Panc1 (cell line): ENCODE measurements around the gene FAM50B. TPM values are rescaled to one million over a fixed set of nuclear protein-coding genes. Genes with fewer than 3 reads are reported as not detected.

ENCODE experiments used
- ATAC-seq: fragments of 200-7000 bp; cut with Tn5 transposase; 2 replicates; pipeline ENCODE4 v1.9.1; 2020; ENCODE audit warnings: mild to moderate bottlenecking, moderate library complexity
- BruUV-seq: library from RNA; stranded (reverse); fragments of 400-500 nt; replicated peaks from 2 replicates; lab custom pipeline; 2021; lab: Mats Ljungman, UMichigan
- CTCF ChIA-PET: fragments of 300-600 bp; sonication (Branson Sonifier 250); formaldehyde crosslinking; loops from one replicate; lab custom pipeline; 2022; ENCODE audit warnings: antibody characterized with exemption; lab: Charles Lee
- POLR2A ChIA-PET: fragments of 300-600 bp; sonication (Branson Sonifier 250); formaldehyde crosslinking; loops from one replicate; lab custom pipeline; 2022; ENCODE audit warnings: antibody characterized with exemption; lab: Charles Lee
- DNase-seq: peaks from one replicate; pipeline ENCODE4 v3.0.0-alpha.2; 2010; ENCODE audit warnings: low read depth, low spot score
- H3K27ac ChIP-seq: 2 replicates; pipeline ENCODE4 v1.5.1; 2011; ENCODE audit warnings: mild to moderate bottlenecking, low read length, inconsistent platforms
- H3K27me3 ChIP-seq: fragments of 200-500 bp; sonication (Bioruptor generic); 2 replicates; pipeline ENCODE4 v1.6.0; 2014; ENCODE audit warnings: low read length, inconsistent platforms; ENCODE audit not compliant: control insufficient read depth, insufficient read depth
- H3K36me3 ChIP-seq: fragments of 200-500 bp; sonication (Bioruptor generic); 2 replicates; pipeline ENCODE4 v1.5.1; 2014; ENCODE audit warnings: inconsistent platforms, mild to moderate bottlenecking, low read length, moderate library complexity; ENCODE audit not compliant: control insufficient read depth, insufficient read depth
- H3K4me1 ChIP-seq: 2 replicates; pipeline ENCODE4 v1.5.1; 2011; ENCODE audit warnings: inconsistent platforms, mild to moderate bottlenecking, low read length, moderate library complexity; ENCODE audit not compliant: control insufficient read depth, insufficient read depth
- H3K4me3 ChIP-seq, 2 experiments: 2 replicates each; pipeline ENCODE4 v1.5.1; 2011 to 2012; ENCODE audit warnings: low read depth in 2 of 2, low read length in 2 of 2, mild to moderate bottlenecking in 2 of 2, inconsistent platforms in 1 of 2, moderate library complexity in 1 of 2
- H3K9me3 ChIP-seq: fragments of 200-500 bp; sonication (Bioruptor generic); 2 replicates; pipeline ENCODE4 v1.5.1; 2014; ENCODE audit warnings: low read depth, mild to moderate bottlenecking, inconsistent platforms, low read length, moderate library complexity; ENCODE audit not compliant: control insufficient read depth, insufficient read depth
- POLR2AphosphoS5 ChIP-seq: IDR thresholded peaks from 2 replicates; pipeline ENCODE4 v1.6.1; 2012; ENCODE audit warnings: mild to moderate bottlenecking, low read depth, low read length, moderate library complexity
- SIN3A ChIP-seq: IDR thresholded peaks from 2 replicates; pipeline ENCODE4 v1.6.1; 2012; ENCODE audit warnings: low read depth, mild to moderate bottlenecking, low read length, moderate library complexity, borderline replicate concordance; ENCODE audit not compliant: insufficient read depth
- TCF7L2 ChIP-seq: IDR thresholded peaks from 2 replicates; pipeline ENCODE4 v1.6.1; 2011; ENCODE audit warnings: mild to moderate bottlenecking, low read depth, low read length, inconsistent platforms
- in situ Hi-C: cut with HindIII; loops from 2 replicates; pipeline ENCODE4 v1.10.0; 2016; ENCODE audit warnings: low sequenced_read_pairs, low pct_unique_long_range_greater_than_20kb
- intact Hi-C: fragments of 100-400 bp; cut with micrococcal nuclease; formaldehyde crosslinking; loops from one replicate; pipeline ENCODE4 v1.10.0; 2022; ENCODE audit not compliant: unreplicated experiment
- total RNA-seq: library from RNA; stranded (reverse); gene quantifications from one replicate; pipeline ENCODE4 v1.2.1, GENCODE V29; 2021; ENCODE audit not compliant: unreplicated experiment
- TF ChIP-seq, protein P1 (sequence below): fragments of 450-650 bp; IDR thresholded peaks from 2 replicates; pipeline ENCODE4 v1.5.1; 2017; ENCODE audit warnings: mild to moderate bottlenecking
- TF ChIP-seq, protein P2 (sequence below), 2 experiments: IDR thresholded peaks; 2 replicates each; pipeline ENCODE4 v1.6.1; 2011 to 2012; ENCODE audit warnings: low read depth in 2 of 2, control low read depth in 1 of 2, low read length in 1 of 2, mild to moderate bottlenecking in 1 of 2, moderate library complexity in 1 of 2; ENCODE audit not compliant: insufficient read depth in 1 of 2

Gene FAM50B
- total RNA-seq, 1 experiment from 2014 or later: not detected

GRCh38 chr6:3819161-3820110 is 29.7 kb upstream of the FAM50B start:
- CTCF ChIA-PET: no interaction called here
- peaks cover 8% of the 10 kb centered on the region for H3K4me1 ChIP-seq
- TF ChIP-seq POLR2AphosphoS5 (no peak), SIN3A (no peak), TCF7L2 (no peak)
- TF ChIP-seq, protein P1, sequence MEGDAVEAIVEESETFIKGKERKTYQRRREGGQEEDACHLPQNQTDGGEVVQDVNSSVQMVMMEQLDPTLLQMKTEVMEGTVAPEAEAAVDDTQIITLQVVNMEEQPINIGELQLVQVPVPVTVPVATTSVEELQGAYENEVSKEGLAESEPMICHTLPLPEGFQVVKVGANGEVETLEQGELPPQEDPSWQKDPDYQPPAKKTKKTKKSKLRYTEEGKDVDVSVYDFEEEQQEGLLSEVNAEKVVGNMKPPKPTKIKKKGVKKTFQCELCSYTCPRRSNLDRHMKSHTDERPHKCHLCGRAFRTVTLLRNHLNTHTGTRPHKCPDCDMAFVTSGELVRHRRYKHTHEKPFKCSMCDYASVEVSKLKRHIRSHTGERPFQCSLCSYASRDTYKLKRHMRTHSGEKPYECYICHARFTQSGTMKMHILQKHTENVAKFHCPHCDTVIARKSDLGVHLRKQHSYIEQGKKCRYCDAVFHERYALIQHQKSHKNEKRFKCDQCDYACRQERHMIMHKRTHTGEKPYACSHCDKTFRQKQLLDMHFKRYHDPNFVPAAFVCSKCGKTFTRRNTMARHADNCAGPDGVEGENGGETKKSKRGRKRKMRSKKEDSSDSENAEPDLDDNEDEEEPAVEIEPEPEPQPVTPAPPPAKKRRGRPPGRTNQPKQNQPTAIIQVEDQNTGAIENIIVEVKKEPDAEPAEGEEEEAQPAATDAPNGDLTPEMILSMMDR: no peak
- TF ChIP-seq, protein P2, sequence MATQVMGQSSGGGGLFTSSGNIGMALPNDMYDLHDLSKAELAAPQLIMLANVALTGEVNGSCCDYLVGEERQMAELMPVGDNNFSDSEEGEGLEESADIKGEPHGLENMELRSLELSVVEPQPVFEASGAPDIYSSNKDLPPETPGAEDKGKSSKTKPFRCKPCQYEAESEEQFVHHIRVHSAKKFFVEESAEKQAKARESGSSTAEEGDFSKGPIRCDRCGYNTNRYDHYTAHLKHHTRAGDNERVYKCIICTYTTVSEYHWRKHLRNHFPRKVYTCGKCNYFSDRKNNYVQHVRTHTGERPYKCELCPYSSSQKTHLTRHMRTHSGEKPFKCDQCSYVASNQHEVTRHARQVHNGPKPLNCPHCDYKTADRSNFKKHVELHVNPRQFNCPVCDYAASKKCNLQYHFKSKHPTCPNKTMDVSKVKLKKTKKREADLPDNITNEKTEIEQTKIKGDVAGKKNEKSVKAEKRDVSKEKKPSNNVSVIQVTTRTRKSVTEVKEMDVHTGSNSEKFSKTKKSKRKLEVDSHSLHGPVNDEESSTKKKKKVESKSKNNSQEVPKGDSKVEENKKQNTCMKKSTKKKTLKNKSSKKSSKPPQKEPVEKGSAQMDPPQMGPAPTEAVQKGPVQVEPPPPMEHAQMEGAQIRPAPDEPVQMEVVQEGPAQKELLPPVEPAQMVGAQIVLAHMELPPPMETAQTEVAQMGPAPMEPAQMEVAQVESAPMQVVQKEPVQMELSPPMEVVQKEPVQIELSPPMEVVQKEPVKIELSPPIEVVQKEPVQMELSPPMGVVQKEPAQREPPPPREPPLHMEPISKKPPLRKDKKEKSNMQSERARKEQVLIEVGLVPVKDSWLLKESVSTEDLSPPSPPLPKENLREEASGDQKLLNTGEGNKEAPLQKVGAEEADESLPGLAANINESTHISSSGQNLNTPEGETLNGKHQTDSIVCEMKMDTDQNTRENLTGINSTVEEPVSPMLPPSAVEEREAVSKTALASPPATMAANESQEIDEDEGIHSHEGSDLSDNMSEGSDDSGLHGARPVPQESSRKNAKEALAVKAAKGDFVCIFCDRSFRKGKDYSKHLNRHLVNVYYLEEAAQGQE (IDR thresholded peaks at IDR 0.05; ENCODE audit: insufficient read depth in 1 of 2, low read depth in 2 of 2, low read length in 1 of 2): no peak
- intact Hi-C loops (no loop called here), in situ Hi-C loops (loop anchor here (25.0 kb wide), 1 partner anchor 168 kb away; no protein-coding TSS in a partner anchor)
- H3K27ac ChIP-seq: no peak overlapping the region
- no peak overlapping the region for H3K4me3 ChIP-seq
- no peak for DNase-seq
- no peaks in the 10 kb centered on the region for H3K27me3 ChIP-seq
- BruUV-seq: no TSS peak
- POLR2A ChIA-PET: interaction anchor here (0.7 kb wide), 1 partner anchor 116 kb away, joined by 5 read pairs; no protein-coding TSS in a partner anchor
- no peaks in the 10 kb centered on the region for H3K36me3 ChIP-seq
- H3K9me3 ChIP-seq: no peaks in the 10 kb centered on the region
- no peak for ATAC-seq

DNA sequence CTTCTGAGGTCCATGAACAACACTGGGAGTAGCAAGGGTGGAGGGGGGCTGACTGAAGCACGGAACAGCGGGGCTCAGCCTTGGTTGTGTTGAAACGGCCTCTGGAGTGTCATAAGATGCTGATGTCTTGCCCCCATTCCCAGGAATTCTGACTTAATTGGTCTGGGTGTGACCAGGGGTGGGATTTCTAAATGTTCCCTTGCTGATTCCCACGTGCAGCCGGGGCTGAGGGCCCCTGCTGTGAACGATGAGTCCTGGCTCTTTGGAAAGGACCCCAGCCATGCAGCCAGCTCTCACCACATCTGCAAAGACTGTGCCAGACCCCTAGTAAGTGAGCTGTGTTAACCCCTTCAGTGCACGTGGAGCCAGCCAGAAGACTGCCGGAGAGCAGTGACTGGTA is 28.6 kb upstream of the FAM50B start:
- Histone ChIP-seq H3K27me3 (no peaks in the 10 kb centered on the region), H3K36me3 (no peaks in the 10 kb centered on the region), H3K27ac (no peak overlapping the region), H3K9me3 (no peaks in the 10 kb centered on the region), H3K4me1 (peaks cover 14% of the 10 kb centered on the region), H3K4me3 (no peak overlapping the region)
- no TSS peak for BruUV-seq
- ChIA-PET POLR2A (no interaction called here), CTCF (no interaction called here)
- TF ChIP-seq, protein P1: no peak
- no peak for TF ChIP-seq POLR2AphosphoS5
- TF ChIP-seq TCF7L2: no peak
- TF ChIP-seq, protein P2 (IDR thresholded peaks at IDR 0.05; ENCODE audit: insufficient read depth in 1 of 2, low read depth in 2 of 2, low read length in 1 of 2): no peak
- no peak for TF ChIP-seq SIN3A
- DNase-seq: no peak
- intact Hi-C loops (no loop called here), in situ Hi-C loops (loop anchor here (25.0 kb wide), 1 partner anchor 167 kb away; no protein-coding TSS in a partner anchor)
- ATAC-seq: no peak
